IMR-90 (cell line): ENCODE measurements around the gene ZNF738. TPM values are rescaled to one million over a fixed set of nuclear protein-coding genes. Genes with fewer than 3 reads are reported as not detected.

Experiments used
- ATAC-seq: fragments of 200-7000 bp; cut with Tn5 transposase; 2 replicates; pipeline ENCODE4 v1.9.1; 2020; ENCODE audit warnings: low read depth, mild to moderate bottlenecking, moderate library complexity
- BruUV-seq: library from RNA; stranded (reverse); fragments of 400-500 nt; replicated peaks from 2 replicates; lab custom pipeline; 2021; lab: Mats Ljungman, UMichigan
- CTCF ChIA-PET: fragments of 300-600 bp; formaldehyde crosslinking; extraction: SDS; loops from one replicate; lab custom pipeline; 2021; ENCODE audit warnings: antibody characterized with exemption; lab: Yijun Ruan, JAX
- POLR2A ChIA-PET: fragments of 300-600 bp; sonication (Branson Sonifier 250); formaldehyde crosslinking; loops from one replicate; lab custom pipeline; 2022; ENCODE audit warnings: antibody characterized with exemption; ENCODE audit not compliant: unreplicated experiment; lab: Charles Lee
- DNase-seq: peaks from one replicate; pipeline ENCODE4 v3.0.0; 2013
- H2AFZ ChIP-seq: replicated peaks from 2 replicates; pipeline ENCODE3; 2013; ENCODE audit warnings: low read length, mild to moderate bottlenecking; ENCODE audit not compliant: poor library complexity
- H2AK5ac ChIP-seq: 2 replicates; pipeline ENCODE4 v1.6.1; 2013; ENCODE audit warnings: low read depth, low read length, inconsistent platforms
- H2AK9ac ChIP-seq: replicated peaks from 2 replicates; pipeline ENCODE3; 2013; ENCODE audit warnings: mild to moderate bottlenecking, low read depth, low read length, moderate library complexity; ENCODE audit not compliant: poor library complexity
- H2BK120ac ChIP-seq: 2 replicates; pipeline ENCODE4 v1.6.1; 2013; ENCODE audit warnings: low read depth, low read length, inconsistent platforms
- H2BK15ac ChIP-seq: 3 replicates; pipeline ENCODE4 v1.6.1; 2013; ENCODE audit warnings: low read depth, low read length, inconsistent platforms
- H2BK20ac ChIP-seq: 2 replicates; pipeline ENCODE4 v1.6.1; 2013; ENCODE audit warnings: low read depth, mild to moderate bottlenecking, inconsistent platforms, low read length, moderate library complexity
- H2BK5ac ChIP-seq: 2 replicates; pipeline ENCODE4 v1.6.1; 2013; ENCODE audit warnings: mild to moderate bottlenecking, low read depth, low read length, inconsistent platforms; ENCODE audit not compliant: poor library complexity, severe bottlenecking
- H3K14ac ChIP-seq: replicated peaks from 2 replicates; pipeline ENCODE4 v1.6.1; 2013; ENCODE audit warnings: low read depth, low read length, inconsistent platforms
- H3K18ac ChIP-seq: 2 replicates; pipeline ENCODE4 v1.6.1; 2013; ENCODE audit warnings: low read depth, low read length, control low read depth
- H3K23ac ChIP-seq: 2 replicates; pipeline ENCODE4 v1.6.1; 2013; ENCODE audit warnings: low read depth, low read length, inconsistent platforms
- H3K27ac ChIP-seq: 2 replicates; pipeline ENCODE4 v1.5.1; 2013; ENCODE audit warnings: mild to moderate bottlenecking, control low read depth, low read length; ENCODE audit not compliant: insufficient read depth
- H3K27me3 ChIP-seq: 2 replicates; pipeline ENCODE4 v1.6.1; 2013; ENCODE audit warnings: low read length; ENCODE audit not compliant: control insufficient read depth, insufficient read depth
- H3K36me3 ChIP-seq: 2 replicates; pipeline ENCODE4 v1.6.1; 2013; ENCODE audit warnings: low read length, mixed read lengths; ENCODE audit not compliant: control insufficient read depth, insufficient read depth
- H3K4ac ChIP-seq: 2 replicates; pipeline ENCODE4 v1.6.1; 2013; ENCODE audit warnings: low read depth, low read length, inconsistent platforms
- H3K4me1 ChIP-seq: 2 replicates; pipeline ENCODE4 v1.6.1; 2013; ENCODE audit warnings: low read length, mixed read lengths; ENCODE audit not compliant: control insufficient read depth, insufficient read depth
- H3K4me2 ChIP-seq: 2 replicates; pipeline ENCODE4 v1.6.1; 2013; ENCODE audit warnings: low read depth, mild to moderate bottlenecking, control low read depth, low read length, moderate library complexity
- H3K4me3 ChIP-seq: 2 replicates; pipeline ENCODE4 v1.5.1; 2013; ENCODE audit warnings: low read depth, mild to moderate bottlenecking, control low read depth, low read length, moderate library complexity; ENCODE audit not compliant: insufficient read depth
- H3K56ac ChIP-seq: 2 replicates; pipeline ENCODE4 v1.6.1; 2013; ENCODE audit warnings: low read length, inconsistent platforms; ENCODE audit not compliant: insufficient read depth; ENCODE audit errors: extremely low read depth
- H3K79me1 ChIP-seq, 2 experiments: 2 replicates each; pipeline ENCODE4 v1.6.1; 2013; ENCODE audit warnings: low read length in 2 of 2, inconsistent platforms in 1 of 2, low read depth in 1 of 2
- H3K9ac ChIP-seq: 2 replicates; pipeline ENCODE4 v1.6.1; 2013; ENCODE audit warnings: low read depth, low read length, control low read depth
- H3K9me1 ChIP-seq: 2 replicates; pipeline ENCODE4 v1.6.1; 2013; ENCODE audit warnings: low read length, inconsistent platforms; ENCODE audit not compliant: insufficient read depth
- H3K9me3 ChIP-seq: 2 replicates; pipeline ENCODE4 v1.6.1; 2013; ENCODE audit warnings: low read length; ENCODE audit not compliant: control insufficient read depth, insufficient read depth
- H4K20me1 ChIP-seq: 2 replicates; pipeline ENCODE4 v1.6.1; 2013; ENCODE audit warnings: low read length, inconsistent platforms; ENCODE audit not compliant: insufficient read depth
- H4K5ac ChIP-seq: 2 replicates; pipeline ENCODE4 v1.6.1; 2013; ENCODE audit warnings: mild to moderate bottlenecking, low read depth, low read length, control low read depth
- H4K8ac ChIP-seq, 2 experiments: 2 replicates each; pipeline ENCODE4 v1.6.1; 2013; ENCODE audit warnings: low read depth in 2 of 2, low read length in 2 of 2, control low read depth in 1 of 2, inconsistent platforms in 1 of 2
- H4K91ac ChIP-seq: 2 replicates; pipeline ENCODE4 v1.6.1; 2013; ENCODE audit warnings: low read depth, low read length, inconsistent platforms; ENCODE audit not compliant: insufficient read depth
- BHLHE40 ChIP-seq: fragments of 150-350 bp; IDR thresholded peaks from 2 replicates; pipeline ENCODE4 v1.6.1; 2016; ENCODE audit warnings: mild to moderate bottlenecking, low read depth, low read length
- CEBPB ChIP-seq: IDR thresholded peaks from 2 replicates; pipeline ENCODE4 v1.6.1; 2012; ENCODE audit warnings: low read depth, low read length, improper control_type of control experiment
- CHD1 ChIP-seq: IDR thresholded peaks from 2 replicates; pipeline ENCODE4 v1.6.1; 2012; ENCODE audit warnings: low read depth, low read length, improper control_type of control experiment
- CTCF ChIP-seq: conservative IDR thresholded peaks from 2 replicates; pipeline ENCODE4 v1.5.1; 2012; ENCODE audit warnings: mild to moderate bottlenecking, low read depth, low read length, improper control_type of control experiment
- ELK1 ChIP-seq: fragments of 150-350 bp; IDR thresholded peaks from 2 replicates; pipeline ENCODE4 v1.6.1; 2016; ENCODE audit warnings: low read depth, mild to moderate bottlenecking, low read length, moderate library complexity, borderline replicate concordance
- FOS ChIP-seq: fragments of 150-350 bp; IDR thresholded peaks from 2 replicates; pipeline ENCODE4 v1.6.1; 2016; ENCODE audit warnings: low read depth, low read length
- MXI1 ChIP-seq: IDR thresholded peaks from 2 replicates; pipeline ENCODE4 v1.6.1; 2012; ENCODE audit warnings: low read depth, mild to moderate bottlenecking, low read length, moderate library complexity, borderline replicate concordance
- NFE2L2 ChIP-seq: fragments of 150-350 bp; IDR thresholded peaks from 2 replicates; pipeline ENCODE4 v1.6.1; 2016; ENCODE audit warnings: low read depth, mild to moderate bottlenecking, low read length
- POLR2A ChIP-seq: IDR thresholded peaks from 2 replicates; pipeline ENCODE4 v1.6.1; 2012; ENCODE audit warnings: mild to moderate bottlenecking, low read depth, low read length
- RAD21 ChIP-seq: IDR thresholded peaks from 2 replicates; pipeline ENCODE4 v1.6.1; 2012; ENCODE audit warnings: low read length, improper control_type of control experiment
- RCOR1 ChIP-seq: IDR thresholded peaks from 2 replicates; pipeline ENCODE4 v1.6.1; 2012; ENCODE audit warnings: mild to moderate bottlenecking, low read length, improper control_type of control experiment; ENCODE audit not compliant: insufficient replicate concordance
- RFX5 ChIP-seq: IDR thresholded peaks from 2 replicates; pipeline ENCODE4 v1.8.0; 2012; ENCODE audit warnings: low read depth, mild to moderate bottlenecking, low read length, moderate library complexity
- SMC3 ChIP-seq: fragments of 150-350 bp; IDR thresholded peaks from 2 replicates; pipeline ENCODE4 v1.6.1; 2016; ENCODE audit warnings: low read depth, mild to moderate bottlenecking, antibody characterized with exemption, low read length, moderate library complexity
- WGBS, 2 experiments: methylation state at CpG; one replicate each; pipeline versions ENCODE4 v1.1.5 to v1.1.7; 2013; ENCODE audit warnings: missing lambda C conversion rate in 2 of 2; ENCODE audit not compliant: insufficient read length in 1 of 2; ENCODE audit errors: extremely low coverage in 2 of 2; 5-methylcytosine and 5-hydroxymethylcytosine counted together
- dilution Hi-C: fragments of 300-500 bp; cut with HindIII; formaldehyde crosslinking; loops from one replicate; pipeline ENCODE4 v1.14.3; 2018; ENCODE audit warnings: low sequenced_read_pairs; ENCODE audit not compliant: unreplicated experiment
- in situ Hi-C: fragments of 300-500 bp; cut with MboI; formaldehyde crosslinking; loops from 3 replicates; pipeline ENCODE4 v1.14.3; 2019; ENCODE audit warnings: low sequenced_read_pairs, inconsistent platforms, mixed read lengths
- intact Hi-C: fragments of 100-400 bp; cut with micrococcal nuclease; formaldehyde crosslinking; loops from 2 replicates; pipeline ENCODE4 v1.10.0; 2022
- polyA plus RNA-seq, 3 experiments: library from polyadenylated mRNA; depleted of rRNA; stranded (reverse); fragments of >200 nt; gene quantifications; 2 replicates each; pipeline ENCODE4 v1.2.3, GENCODE V29; 2012; ENCODE audit warnings: low replicate concordance in 1 of 3
- total RNA-seq: library from RNA; depleted of rRNA; stranded (reverse); fragments of >200 nt; gene quantifications from 2 replicates; pipeline ENCODE4 v1.2.3, GENCODE V29; 2012
- TF ChIP-seq, protein P1 (sequence below): fragments of 150-350 bp; IDR thresholded peaks from 2 replicates; pipeline ENCODE4 v1.6.1; 2017; ENCODE audit warnings: mild to moderate bottlenecking, antibody characterized with exemption, low read length, low read depth

Gene ZNF738
- total and polyA plus RNA-seq, 2 of the 4 experiments (the other 2 are of a cell fraction): 2.7 to 7.3 TPM

DNA sequence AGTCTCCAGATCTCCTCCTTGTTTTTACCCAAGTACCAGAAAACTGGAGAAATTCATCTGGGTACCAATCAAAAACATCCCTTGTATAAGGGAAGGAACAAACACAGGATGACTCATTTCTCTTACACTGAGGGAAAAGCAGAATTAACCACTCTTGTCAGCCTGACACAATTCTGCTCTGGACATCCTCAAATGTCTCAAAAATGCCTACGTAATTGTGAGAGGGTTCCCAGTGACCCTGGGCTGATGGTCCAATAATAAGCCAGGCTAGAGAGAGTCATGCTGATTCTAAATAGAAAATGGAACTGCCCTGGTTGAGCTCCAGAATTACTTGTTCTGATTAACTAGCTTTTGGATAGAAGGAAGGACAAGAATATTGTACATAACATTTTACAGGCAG, 44.1 kb upstream of the ZNF738 start:
- Histone ChIP-seq H3K9me1 (no peaks in the 10 kb centered on the region), H2BK120ac (no peak overlapping the region), H3K27ac (no peak overlapping the region), H2BK15ac (no peak overlapping the region), H3K36me3 (peaks cover 2% of the 10 kb centered on the region), H3K4ac (no peak overlapping the region), H2AK9ac (no peak overlapping the region), H3K14ac (no peak overlapping the region), H3K4me1 (no peaks in the 10 kb centered on the region), H2BK20ac (no peak overlapping the region), H3K4me2 (no peak overlapping the region), H2BK5ac (no peak overlapping the region), H3K9me3 (peaks cover 2% of the 10 kb centered on the region; the same call in 1 of the 2 replicates), H3K4me3 (no peak overlapping the region), H4K20me1 (peaks cover 4% of the 10 kb centered on the region; the same call in 1 of the 2 replicates), H3K56ac (no peak overlapping the region), H3K23ac (no peak overlapping the region), H3K9ac (no peak overlapping the region), H3K18ac (no peak overlapping the region), H2AFZ (no peak overlapping the region), H4K5ac (no peak overlapping the region), H3K27me3 (no peaks in the 10 kb centered on the region), H3K79me1 (peaks cover 8 to 11% of the 10 kb centered on the region in 2 experiments; a peak in 1 of 4 replicates), H4K91ac (no peak overlapping the region), H2AK5ac (no peak overlapping the region), H4K8ac (no peak overlapping the region)
- no CpG with 5 or more reads among the region's 1 CpG for WGBS, 2 experiments
- DNase-seq (peak; percentile 5), ATAC-seq (peak; percentile 27)
- no peak for TF ChIP-seq CEBPB
- no peak for TF ChIP-seq ELK1
- TF ChIP-seq RFX5: no peak
- TF ChIP-seq FOS: no peak
- TF ChIP-seq MXI1: no peak
- no peak for TF ChIP-seq RAD21
- TF ChIP-seq CHD1: no peak
- TF ChIP-seq RCOR1: no peak
- TF ChIP-seq SMC3: no peak
- TF ChIP-seq NFE2L2: no peak
- TF ChIP-seq, protein P1, sequence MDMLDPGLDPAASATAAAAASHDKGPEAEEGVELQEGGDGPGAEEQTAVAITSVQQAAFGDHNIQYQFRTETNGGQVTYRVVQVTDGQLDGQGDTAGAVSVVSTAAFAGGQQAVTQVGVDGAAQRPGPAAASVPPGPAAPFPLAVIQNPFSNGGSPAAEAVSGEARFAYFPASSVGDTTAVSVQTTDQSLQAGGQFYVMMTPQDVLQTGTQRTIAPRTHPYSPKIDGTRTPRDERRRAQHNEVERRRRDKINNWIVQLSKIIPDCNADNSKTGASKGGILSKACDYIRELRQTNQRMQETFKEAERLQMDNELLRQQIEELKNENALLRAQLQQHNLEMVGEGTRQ: no peak
- TF ChIP-seq BHLHE40: no peak
- TF ChIP-seq POLR2A: no peak
- TF ChIP-seq CTCF: no peak
- POLR2A ChIA-PET: no interaction called here
- in situ Hi-C loops: no loop called here
- CTCF ChIA-PET: interaction anchor here (1.4 kb wide), 1 partner anchor 13 kb away, joined by 3 read pairs; no protein-coding TSS in a partner anchor
- dilution Hi-C loops: no loop called here
- no TSS peak for BruUV-seq
- intact Hi-C loops: no loop called here
